H1 (cell line): ENCODE data around the gene NSUN7. TPM values are rescaled to one million over a fixed set of nuclear protein-coding genes. Genes with fewer than 3 reads are reported as not detected.

Source experiments
- CTCF ChIA-PET: fragments of 300-600 bp; sonication (Branson Sonifier 250); formaldehyde crosslinking; loops from one replicate; lab custom pipeline; 2021; ENCODE audit not compliant: partially characterized antibody; lab: Charles Lee
- POLR2A ChIA-PET: fragments of 300-600 bp; sonication (Branson Sonifier 250); formaldehyde crosslinking; loops from one replicate; lab custom pipeline; 2021; ENCODE audit warnings: inconsistent platforms; ENCODE audit not compliant: partially characterized antibody; lab: Charles Lee
- DNase-seq, 2 experiments: peaks; one replicate each; pipeline versions ENCODE4 v3.0.0 to v3.0.0-alpha.2; 2010 to 2022; ENCODE audit warnings: low spot score in 2 of 2, low read depth in 1 of 2, mixed read lengths in 1 of 2
- FAIRE-seq: peaks from 2 replicates; lab custom pipeline; 2011; peaks lifted over from hg19 to GRCh38; lab: Jason Lieb, UNC
- H2AFZ ChIP-seq: 2 replicates; pipeline ENCODE4 v1.8.1; 2012; ENCODE audit warnings: low read length, inconsistent platforms
- H2AK5ac ChIP-seq: 2 replicates; pipeline ENCODE4 v1.6.1; 2013; ENCODE audit warnings: low read depth, low read length
- H2BK120ac ChIP-seq: replicated peaks from 2 replicates; pipeline ENCODE3; 2013; ENCODE audit warnings: low read depth, low read length, inconsistent platforms
- H2BK12ac ChIP-seq: 2 replicates; pipeline ENCODE4 v1.6.1; 2013; ENCODE audit warnings: low read depth, low read length
- H2BK15ac ChIP-seq: 2 replicates; pipeline ENCODE4 v1.6.1; 2013; ENCODE audit warnings: low read length
- H2BK20ac ChIP-seq: 2 replicates; pipeline ENCODE4 v1.6.1; 2013; ENCODE audit warnings: low read length
- H2BK5ac ChIP-seq: 2 replicates; pipeline ENCODE4 v1.6.1; 2013; ENCODE audit warnings: low read depth, low read length
- H3K14ac ChIP-seq: 2 replicates; pipeline ENCODE4 v1.6.1; 2013; ENCODE audit warnings: inconsistent platforms; ENCODE audit not compliant: insufficient read length
- H3K18ac ChIP-seq: 2 replicates; pipeline ENCODE4 v1.6.1; 2013; ENCODE audit warnings: low read length; ENCODE audit errors: extremely low read depth
- H3K23ac ChIP-seq: 2 replicates; pipeline ENCODE4 v1.6.1; 2013; ENCODE audit warnings: inconsistent platforms; ENCODE audit not compliant: insufficient read length
- H3K23me2 ChIP-seq: 2 replicates; pipeline ENCODE4 v1.6.1; 2013; ENCODE audit warnings: low read depth, low read length
- H3K27ac ChIP-seq: 2 replicates; pipeline ENCODE4 v1.6.1; 2011; ENCODE audit warnings: low read depth, low read length, inconsistent platforms
- H3K27me3 ChIP-seq, 4 experiments: replicated peaks in 1 of 4; 1 replicate in 1 of 4; 2 replicates in 3 of 4; pipeline versions ENCODE4 v1.6.1 to v1.8.1; 2011 to 2013; ENCODE audit warnings: low read length in 3 of 4, mild to moderate bottlenecking in 3 of 4, inconsistent platforms in 2 of 4, mixed read lengths in 2 of 4, moderate library complexity in 1 of 4; ENCODE audit not compliant: control insufficient read depth in 3 of 4, insufficient read depth in 3 of 4; ENCODE audit errors: extremely low read depth in 1 of 4
- H3K36me3 ChIP-seq, 4 experiments: 2 replicates each; pipeline versions ENCODE4 v1.6.1 to v1.8.1; 2011 to 2013; ENCODE audit warnings: mild to moderate bottlenecking in 4 of 4, low read length in 3 of 4, moderate library complexity in 2 of 4, control low read depth in 1 of 4, inconsistent platforms in 1 of 4; ENCODE audit not compliant: insufficient read depth in 4 of 4, control insufficient read depth in 2 of 4
- H3K4ac ChIP-seq: replicated peaks from 2 replicates; pipeline ENCODE3; 2013; ENCODE audit warnings: low read length, low read depth, mixed read lengths, inconsistent platforms; ENCODE audit not compliant: insufficient read length
- H3K4me1 ChIP-seq, 4 experiments: replicated peaks in 1 of 4; 1 replicate in 1 of 4; 2 replicates in 3 of 4; pipeline versions ENCODE4 v1.6.1 to v1.8.1; 2011 to 2013; ENCODE audit warnings: low read length in 3 of 4, inconsistent platforms in 2 of 4, mixed read lengths in 1 of 4; ENCODE audit not compliant: insufficient read depth in 4 of 4, control insufficient read depth in 3 of 4
- H3K4me2 ChIP-seq, 2 experiments: 2 replicates each; pipeline versions ENCODE4 v1.6.1 to v1.8.1; 2011 to 2013; ENCODE audit warnings: low read depth in 2 of 2, low read length in 2 of 2, control low read depth in 1 of 2, inconsistent platforms in 1 of 2, mild to moderate bottlenecking in 1 of 2; ENCODE audit not compliant: insufficient read depth in 1 of 2
- H3K4me3 ChIP-seq, 4 experiments: fragments of 200-600, 300-600 bp in 1 of 4; sonication (generic), shearing (Covaris generic), sonication (Bioruptor Twin) in 1 of 4; 2 replicates each; pipeline versions ENCODE4 v1.5.1 to v1.8.1; 2011 to 2016; ENCODE audit warnings: low read length in 4 of 4, low read depth in 3 of 4, control low read depth in 2 of 4, inconsistent platforms in 2 of 4, mild to moderate bottlenecking in 2 of 4, mixed read lengths in 1 of 4, moderate library complexity in 1 of 4; ENCODE audit not compliant: insufficient read depth in 2 of 4; ENCODE audit errors: extremely low read depth in 1 of 4
- H3K56ac ChIP-seq: replicated peaks from 2 replicates; pipeline ENCODE3; 2013; ENCODE audit warnings: low read depth, mild to moderate bottlenecking, mixed read lengths, low read length, inconsistent platforms; ENCODE audit not compliant: insufficient read length
- H3K79me1 ChIP-seq: 2 replicates; pipeline ENCODE4 v1.6.1; 2013; ENCODE audit warnings: low read depth, low read length, control low read depth
- H3K79me2 ChIP-seq, 2 experiments: 2 replicates each; pipeline versions ENCODE4 v1.6.1 to v1.8.1; 2012 to 2013; ENCODE audit warnings: low read length in 2 of 2, mild to moderate bottlenecking in 2 of 2, inconsistent platforms in 1 of 2; ENCODE audit not compliant: insufficient read depth in 2 of 2, control insufficient read depth in 1 of 2
- H3K9ac ChIP-seq, 4 experiments: replicated peaks in 1 of 4; 1 replicate in 1 of 4; 2 replicates in 3 of 4; pipeline versions ENCODE4 v1.6.1 to v1.8.1; 2011 to 2013; ENCODE audit warnings: low read depth in 3 of 4, low read length in 3 of 4, control low read depth in 2 of 4, mild to moderate bottlenecking in 2 of 4, moderate library complexity in 2 of 4, inconsistent platforms in 1 of 4; ENCODE audit errors: extremely low read depth in 1 of 4
- H3K9me3 ChIP-seq, 2 experiments: 2 replicates each; pipeline versions ENCODE4 v1.6.1 to v1.8.1; 2012 to 2013; ENCODE audit warnings: mild to moderate bottlenecking in 2 of 2, moderate library complexity in 2 of 2, control low read depth in 1 of 2, inconsistent platforms in 1 of 2, low read depth in 1 of 2, low read length in 1 of 2, mixed read lengths in 1 of 2; ENCODE audit not compliant: insufficient read depth in 2 of 2
- H4K20me1 ChIP-seq, 2 experiments: replicated peaks in 1 of 2; 2 replicates each; pipeline versions ENCODE3 to v1.8.1; 2011 to 2013; ENCODE audit warnings: inconsistent platforms in 2 of 2, low read length in 2 of 2, mild to moderate bottlenecking in 1 of 2; ENCODE audit not compliant: insufficient read depth in 2 of 2, control insufficient read depth in 1 of 2
- H4K5ac ChIP-seq: 2 replicates; pipeline ENCODE4 v1.6.1; 2013; ENCODE audit warnings: low read length, low read depth, mixed read lengths, inconsistent platforms; ENCODE audit not compliant: insufficient read length
- H4K8ac ChIP-seq: 2 replicates; pipeline ENCODE4 v1.8.0; 2013; ENCODE audit warnings: mild to moderate bottlenecking, moderate library complexity, low read length, inconsistent platforms; ENCODE audit not compliant: insufficient read depth; ENCODE audit errors: extremely low read depth
- H4K91ac ChIP-seq: replicated peaks from 2 replicates; pipeline ENCODE3; 2013; ENCODE audit warnings: low read length, mixed read lengths, inconsistent platforms; ENCODE audit not compliant: insufficient read length
- EGR1 ChIP-seq: IDR thresholded peaks from 2 replicates; pipeline ENCODE4 v1.6.1; 2011; ENCODE audit warnings: low read depth, low read length, borderline replicate concordance
- WGBS, 2 experiments: shearing (Covaris generic) in 1 of 2; methylation state at CpG; one replicate each; pipeline versions ENCODE4 v1.1.6 to v1.1.7; 2013 to 2015; ENCODE audit warnings: low lambda C conversion rate in 2 of 2, mixed read lengths in 2 of 2, inconsistent platforms in 1 of 2, low coverage in 1 of 2, missing lambda C conversion rate in 1 of 2; ENCODE audit not compliant: insufficient replicate concordance in 2 of 2, insufficient coverage in 1 of 2, insufficient read length in 1 of 2; ENCODE audit errors: extremely low coverage in 1 of 2, missing lambda C conversion rate in 1 of 2; 5-methylcytosine and 5-hydroxymethylcytosine counted together
- polyA plus RNA-seq, 7 experiments: library from polyadenylated mRNA; depleted of rRNA in 3 of 7; stranded (reverse) in 5 of 7; unstranded in 2 of 7; fragments of >200 nt in 5 of 7; fragments of 200-250 nt in 2 of 7; gene quantifications; 1 replicate in 5 of 7; 2 replicates in 1 of 7; 4 replicates in 1 of 7; pipeline versions ENCODE4 v1.2.1 to v1.2.3, GENCODE V29; 2011 to 2013; ENCODE audit warnings: missing spikeins in 2 of 7, mixed read lengths in 2 of 7
- total RNA-seq: library from RNA; stranded (reverse); fragmentation: NEBNext Ultra II Directional; extraction: Animal tissue kit (Norgen Biotek cat#: 25700); gene quantifications from 2 replicates; pipeline ENCODE4 v1.2.1, GENCODE V29; 2021

NSUN7 gene
- total and polyA plus RNA-seq, 2 of the 8 experiments (the other 6 are each of a cell fraction or from before 2014, with no cell fraction given): 8.8 to 24.4 TPM

GRCh38 chr4:40720351-40720750 lies 29.4 kb upstream of the NSUN7 start:
- ChIA-PET CTCF (interaction anchor here (0.6 to 1.9 kb wide), 8 partner anchors 8 to 294 kb away, joined by 3 to 4 read pairs (median 3); no protein-coding TSS in a partner anchor), POLR2A (interaction anchor here (0.8 kb wide), 1 partner anchor 53 kb away, joined by 3 read pairs; no protein-coding TSS in a partner anchor)
- no peak for TF ChIP-seq EGR1

More at GRCh38 chr4:40720351-40720750, 29.4 kb upstream of the NSUN7 start:
- H3K4me1 ChIP-seq: peaks cover 0 to 16% (median 7%) of the 10 kb centered on the region in 4 experiments; a peak in 3 of 7 replicates
- no peaks in the 10 kb centered on the region for H4K20me1 ChIP-seq
- H2BK12ac ChIP-seq: no peak overlapping the region
- no peaks in the 10 kb centered on the region for H3K23me2 ChIP-seq
- H3K9me3 ChIP-seq: no peaks in the 10 kb centered on the region
- no peak overlapping the region for H3K4me2 ChIP-seq
- no peak overlapping the region for H3K23ac ChIP-seq
- H4K8ac ChIP-seq: no peak overlapping the region
- DNase-seq (no peak), FAIRE-seq (no peak)
- H2AK5ac ChIP-seq: no peak overlapping the region
- no peak overlapping the region for H3K18ac ChIP-seq
- no peaks in the 10 kb centered on the region for H3K27me3 ChIP-seq
- H3K9ac ChIP-seq: no peak overlapping the region
- no peaks in the 10 kb centered on the region for H3K79me2 ChIP-seq
- no peak overlapping the region for H2BK5ac ChIP-seq
- WGBS, 2 experiments: 83% methylated on average over 4 of the region's 4 CpGs; no CpG with 5 or more reads in 1 of the 2 experiments
- H2BK120ac ChIP-seq: no peak overlapping the region
- H3K79me1 ChIP-seq: no peaks in the 10 kb centered on the region
- no peak overlapping the region for H3K27ac ChIP-seq
- no peak overlapping the region for H4K5ac ChIP-seq
- no peak overlapping the region for H3K56ac ChIP-seq
- no peak overlapping the region for H2BK15ac ChIP-seq
- no peak overlapping the region for H2AFZ ChIP-seq
- H3K14ac ChIP-seq: no peak overlapping the region
- no peaks in the 10 kb centered on the region for H3K36me3 ChIP-seq
- H2BK20ac ChIP-seq: no peak overlapping the region
- H4K91ac ChIP-seq: no peak overlapping the region
- no peak overlapping the region for H3K4me3 ChIP-seq
- H3K4ac ChIP-seq: no peak overlapping the region
